CD4-positive, alpha-beta memory T cell (primary cell): ENCODE data around the gene TBC1D30. TPM values are rescaled to one million over a fixed set of nuclear protein-coding genes. Genes with fewer than 3 reads are reported as not detected.

Experiments used
- CTCF ChIA-PET: fragments of 350-600 bp; sonication (Branson Sonifier 250); formaldehyde crosslinking; loops from one replicate; lab custom pipeline; 2021; ENCODE audit warnings: inconsistent platforms; ENCODE audit not compliant: partially characterized antibody; lab: Charles Lee
- POLR2A ChIA-PET: fragments of 350-600 bp; sonication (Branson Sonifier 250); formaldehyde crosslinking; loops from one replicate; lab custom pipeline; 2021; ENCODE audit not compliant: partially characterized antibody; lab: Charles Lee
- DNase-seq, 5 donors: peaks; one replicate each; pipeline versions ENCODE4 v3.0.0 to v3.0.0-alpha.2; 2020 to 2022; ENCODE audit warnings: mixed read lengths in 1 of 5
- H3K27ac ChIP-seq: one replicate; pipeline ENCODE4 v1.7.0; 2013; ENCODE audit warnings: low read depth, low read length
- H3K27me3 ChIP-seq: 2 replicates; pipeline ENCODE4 v1.7.0; 2013; ENCODE audit warnings: mild to moderate bottlenecking, low read length, moderate library complexity; ENCODE audit not compliant: insufficient read depth
- H3K36me3 ChIP-seq: 2 replicates; pipeline ENCODE4 v1.7.0; 2013; ENCODE audit warnings: mild to moderate bottlenecking, low read length, moderate library complexity; ENCODE audit not compliant: insufficient read depth
- H3K4me1 ChIP-seq: 2 replicates; pipeline ENCODE4 v1.7.0; 2013; ENCODE audit warnings: mild to moderate bottlenecking, low read length, moderate library complexity; ENCODE audit not compliant: insufficient read depth
- H3K4me3 ChIP-seq, 2 donors: one replicate each; pipeline ENCODE4 v1.7.0; 2013; ENCODE audit warnings: low read length in 2 of 2, mild to moderate bottlenecking in 1 of 2
- H3K9me3 ChIP-seq, 2 donors: one replicate each; pipeline ENCODE4 v1.7.0; 2013; ENCODE audit warnings: low read length in 2 of 2, control low read depth in 1 of 2; ENCODE audit not compliant: control insufficient read depth in 1 of 2
- H3K27ac Mint-ChIP-seq, 7 donors: one replicate each; pipeline ENCODE4 v1.8.0; 2020 to 2021; ENCODE audit warnings: mixed read lengths in 7 of 7, mild to moderate bottlenecking in 6 of 7, inconsistent platforms in 3 of 7, moderate library complexity in 3 of 7
- H3K27me3 Mint-ChIP-seq, 2 donors: one replicate each; pipeline ENCODE4 v1.8.0; 2020 to 2021; ENCODE audit warnings: mixed read lengths in 2 of 2
- H3K36me3 Mint-ChIP-seq, 2 donors: one replicate each; pipeline ENCODE4 v1.8.0; 2020 to 2021; ENCODE audit warnings: mixed read lengths in 2 of 2, inconsistent platforms in 1 of 2, mild to moderate bottlenecking in 1 of 2
- H3K4me1 Mint-ChIP-seq, 4 donors: one replicate each; pipeline ENCODE4 v1.8.0; 2020 to 2021; ENCODE audit warnings: mixed read lengths in 4 of 4, mild to moderate bottlenecking in 1 of 4
- H3K4me3 Mint-ChIP-seq, 8 donors: one replicate each; pipeline ENCODE4 v1.8.0; 2020 to 2021; ENCODE audit warnings: mixed read lengths in 8 of 8, mild to moderate bottlenecking in 7 of 8, moderate library complexity in 6 of 8, inconsistent platforms in 3 of 8
- H3K9me3 Mint-ChIP-seq, 8 donors: one replicate each; pipeline ENCODE4 v1.8.0; 2020 to 2021; ENCODE audit warnings: mixed read lengths in 8 of 8, mild to moderate bottlenecking in 5 of 8, inconsistent platforms in 3 of 8, moderate library complexity in 1 of 8
- intact Hi-C: fragments of 100-400 bp; cut with micrococcal nuclease; formaldehyde crosslinking; loops from one replicate; pipeline ENCODE4 v1.15.1; 2023
- polyA plus RNA-seq, 2 donors: library from polyadenylated mRNA; unstranded; fragments of 300-500 nt; fragmentation: Illumina TruSeq; gene quantifications; one replicate each; pipeline ENCODE4 v1.2.3, GENCODE V29; 2021
- total RNA-seq, 2 experiments: library from RNA; stranded (reverse); gene quantifications; one replicate each; pipeline ENCODE4 v1.2.3, GENCODE V29; 2021

Gene TBC1D30
- total and polyA plus RNA-seq, 4 experiments from 2014 or later, result 0.55 to 0.73 TPM; not detected in 2

DNA sequence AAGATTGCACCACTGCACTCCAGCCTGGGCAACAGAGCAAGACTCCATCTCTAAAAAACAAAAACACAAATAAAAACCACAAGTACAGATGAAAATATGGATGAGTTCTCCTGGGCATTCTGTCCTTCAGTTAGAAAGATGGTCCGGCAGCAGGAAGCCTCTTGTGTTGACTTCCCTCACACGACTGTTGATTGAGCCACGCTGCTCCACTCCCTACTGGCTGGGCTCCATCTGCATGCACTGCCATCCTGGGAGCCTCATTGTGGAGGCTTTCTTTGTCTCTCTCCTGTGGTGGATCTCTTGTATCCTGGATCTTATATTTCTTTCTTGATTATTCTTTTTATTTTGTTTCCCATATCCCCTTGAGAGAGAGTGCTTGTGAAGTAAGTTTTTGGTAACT lies 30.8 kb upstream of the TBC1D30 start:
- H3K9me3 Mint-ChIP-seq, result peaks cover 0 to 2% (median 0%) of the 10 kb centered on the region in 8 donors
- no peaks in the 10 kb centered on the region for H3K36me3 ChIP-seq
- H3K27ac Mint-ChIP-seq, result no peak overlapping the region
- no peak overlapping the region for H3K4me3 ChIP-seq
- H3K36me3 Mint-ChIP-seq, result no peaks in the 10 kb centered on the region
- CTCF ChIA-PET, result interaction anchor here (0.9 to 2.0 kb wide), 4 partner anchors 11 to 40 kb away, joined by 3 to 6 read pairs (median 4); no protein-coding TSS in a partner anchor
- H3K4me3 Mint-ChIP-seq, result no peak overlapping the region
- no peak overlapping the region for H3K27ac ChIP-seq
- H3K4me1 ChIP-seq, result no peaks in the 10 kb centered on the region
- POLR2A ChIA-PET, result no interaction called here
- no peaks in the 10 kb centered on the region for H3K9me3 ChIP-seq
- H3K4me1 Mint-ChIP-seq, result no peaks in the 10 kb centered on the region
- peaks cover 3 to 6% of the 10 kb centered on the region in 2 donors for H3K27me3 Mint-ChIP-seq
- DNase-seq, result no peak
- H3K27me3 ChIP-seq, result no peaks in the 10 kb centered on the region
- intact Hi-C loops, result no loop called here

DNA sequence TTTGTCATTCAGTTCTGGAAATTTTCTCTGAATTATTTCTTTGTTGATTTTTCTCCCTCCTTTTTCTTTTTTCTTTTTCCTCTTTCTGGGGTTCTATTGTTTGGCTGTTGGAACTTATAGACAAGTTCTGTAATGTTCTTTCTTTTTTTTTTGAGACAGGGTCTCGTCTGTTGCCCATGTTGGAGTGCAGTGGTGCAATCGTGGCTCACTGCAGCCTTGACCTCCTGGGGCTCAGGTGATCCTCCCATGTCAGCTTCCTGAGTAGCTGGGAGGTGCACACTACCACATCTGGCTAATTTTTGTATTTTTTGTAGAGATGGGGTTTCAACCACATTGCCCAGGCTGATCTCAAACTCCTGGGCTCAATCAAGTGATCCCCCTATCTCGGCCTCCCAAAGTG lies 30.1 kb upstream of the TBC1D30 start:
- H3K36me3 Mint-ChIP-seq, result no peaks in the 10 kb centered on the region
- H3K9me3 Mint-ChIP-seq, result peaks cover 0 to 2% (median 0%) of the 10 kb centered on the region in 8 donors
- H3K27me3 Mint-ChIP-seq, result peaks cover 6% of the 10 kb centered on the region in 2 donors
- no peak overlapping the region for H3K4me3 Mint-ChIP-seq
- intact Hi-C loops, result no loop called here
- no peak overlapping the region for H3K4me3 ChIP-seq
- no peaks in the 10 kb centered on the region for H3K4me1 Mint-ChIP-seq
- no peaks in the 10 kb centered on the region for H3K36me3 ChIP-seq
- DNase-seq, result no peak
- no peak overlapping the region for H3K27ac Mint-ChIP-seq
- no peaks in the 10 kb centered on the region for H3K27me3 ChIP-seq
- no peak overlapping the region for H3K27ac ChIP-seq
- ChIA-PET POLR2A (no interaction called here), CTCF (interaction anchor here (0.6 to 3.4 kb wide), 7 partner anchors 12 to 1823 kb away, joined by 3 to 28 read pairs (median 4); no protein-coding TSS in a partner anchor)
- no peaks in the 10 kb centered on the region for H3K9me3 ChIP-seq
- H3K4me1 ChIP-seq, result no peaks in the 10 kb centered on the region

DNA sequence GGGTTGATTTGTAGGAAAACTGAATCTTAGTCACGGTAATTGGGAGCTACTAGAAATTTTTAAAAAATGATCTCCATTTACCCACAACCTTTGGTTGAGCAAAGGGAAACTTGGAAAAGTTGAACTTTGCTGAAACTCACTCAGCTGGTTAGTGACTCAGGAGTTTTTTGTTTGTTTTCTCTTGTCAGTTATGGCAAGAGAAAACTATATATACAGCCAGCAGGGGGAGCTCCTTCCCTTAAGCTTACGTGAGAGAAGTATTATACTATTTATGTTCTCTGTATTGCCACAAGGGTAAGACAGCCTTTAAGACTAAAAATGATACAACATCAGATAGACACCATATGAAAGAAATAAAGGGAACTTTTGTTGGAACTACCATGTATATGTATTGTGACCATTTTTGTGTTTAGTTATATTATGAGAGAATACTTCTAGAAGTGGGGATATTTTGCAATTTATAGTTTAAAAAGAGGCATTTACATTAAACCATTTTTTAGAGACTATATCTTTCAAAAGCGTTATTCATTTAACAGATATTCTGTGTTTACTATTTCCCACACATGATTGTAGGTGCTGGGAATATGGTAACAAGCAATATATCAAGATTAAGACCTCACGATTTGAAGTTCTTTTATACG lies 28.1 kb upstream of the TBC1D30 start:
- H3K27me3 ChIP-seq, result no peaks in the 10 kb centered on the region
- CTCF ChIA-PET, result interaction anchor here (0.6 to 4.4 kb wide), 25 partner anchors 8 to 1194 kb away, joined by 3 to 39 read pairs (median 3); partner anchors contain the start of gene GNS
- no peaks in the 10 kb centered on the region for H3K36me3 ChIP-seq
- H3K4me1 Mint-ChIP-seq, result no peaks in the 10 kb centered on the region
- no peak overlapping the region for H3K27ac Mint-ChIP-seq
- no peaks in the 10 kb centered on the region for H3K36me3 Mint-ChIP-seq
- peak; percentile 54 to 68 (median 60) for DNase-seq
- no peak overlapping the region for H3K27ac ChIP-seq
- peaks cover 20 to 21% of the 10 kb centered on the region in 2 donors for H3K27me3 Mint-ChIP-seq
- H3K4me1 ChIP-seq, result no peaks in the 10 kb centered on the region
- no peaks in the 10 kb centered on the region for H3K9me3 Mint-ChIP-seq
- intact Hi-C loops, result loop anchor here (1.0 to 2.0 kb wide), 2 partner anchors 247 to 1186 kb away; no protein-coding TSS in a partner anchor
- no peak overlapping the region for H3K4me3 ChIP-seq
- H3K9me3 ChIP-seq, result no peaks in the 10 kb centered on the region
- POLR2A ChIA-PET, result no interaction called here
- no peak overlapping the region for H3K4me3 Mint-ChIP-seq

DNA sequence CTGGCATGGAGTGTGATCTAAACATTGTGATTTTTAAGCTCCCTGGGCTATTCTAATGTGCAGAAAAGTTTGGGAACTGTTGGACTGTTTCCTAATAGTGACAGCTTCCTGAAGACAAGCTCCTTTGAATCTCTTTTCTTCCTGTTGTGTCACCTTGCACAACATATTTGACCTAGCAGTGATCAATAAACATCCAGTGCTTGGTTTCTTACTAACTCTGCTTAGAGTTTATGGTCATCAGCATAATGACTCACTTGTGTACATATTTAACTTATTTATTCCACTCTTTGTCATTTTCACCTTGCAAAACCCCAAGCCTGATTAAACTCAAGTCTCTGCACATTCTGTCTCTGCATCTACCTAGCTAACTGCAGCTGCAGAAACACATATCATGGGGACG lies 27.3 kb upstream of the TBC1D30 start:
- Histone ChIP-seq H3K9me3 (no peaks in the 10 kb centered on the region), H3K4me1 (peaks cover 3% of the 10 kb centered on the region), H3K27ac (no peak overlapping the region), H3K27me3 (no peaks in the 10 kb centered on the region), H3K4me3 (no peak overlapping the region), H3K36me3 (no peaks in the 10 kb centered on the region)
- H3K27ac Mint-ChIP-seq, result no peak overlapping the region
- H3K9me3 Mint-ChIP-seq, result no peaks in the 10 kb centered on the region
- no peaks in the 10 kb centered on the region for H3K36me3 Mint-ChIP-seq
- peaks cover 0 to 1% (median under 1%) of the 10 kb centered on the region in 4 donors for H3K4me1 Mint-ChIP-seq
- peaks cover 20 to 24% of the 10 kb centered on the region in 2 donors for H3K27me3 Mint-ChIP-seq
- no peak overlapping the region for H3K4me3 Mint-ChIP-seq
- ChIA-PET CTCF (interaction anchor here (0.6 to 4.4 kb wide), 14 partner anchors 9 to 1193 kb away, joined by 3 to 39 read pairs (median 4); partner anchors contain the start of gene GNS), POLR2A (interaction anchor here (1.1 kb wide), 1 partner anchor 17 kb away, joined by 3 read pairs; no protein-coding TSS in a partner anchor)
- DNase-seq, result no peak
- intact Hi-C loops, result loop anchor here (2.0 kb wide), 1 partner anchor 1186 kb away; no protein-coding TSS in a partner anchor

- no peak overlapping the region for H3K4me3 ChIP-seq
- H3K9me3 Mint-ChIP-seq, result no peaks in the 10 kb centered on the region
- ChIA-PET CTCF (interaction anchor here (0.7 to 4.4 kb wide), 6 partner anchors 8 to 249 kb away, joined by 3 to 39 read pairs (median 4); partner anchors contain the start of gene GNS), POLR2A (interaction anchor here (1.1 kb wide), 1 partner anchor 16 kb away, joined by 3 read pairs; no protein-coding TSS in a partner anchor)
- no peak for DNase-seq
- peaks cover 20 to 26% of the 10 kb centered on the region in 2 donors for H3K27me3 Mint-ChIP-seq
- H3K36me3 Mint-ChIP-seq, result no peaks in the 10 kb centered on the region
- no peak overlapping the region for H3K27ac Mint-ChIP-seq
- H3K4me1 Mint-ChIP-seq, result peaks cover 0 to 4% (median 1%) of the 10 kb centered on the region in 4 donors
- no peak overlapping the region for H3K27ac ChIP-seq
- H3K9me3 ChIP-seq, result no peaks in the 10 kb centered on the region
- intact Hi-C loops, result no loop called here
- H3K36me3 ChIP-seq, result no peaks in the 10 kb centered on the region
- H3K27me3 ChIP-seq, result no peaks in the 10 kb centered on the region
- peaks cover 3% of the 10 kb centered on the region for H3K4me1 ChIP-seq
- no peak overlapping the region for H3K4me3 Mint-ChIP-seq
These were observed 26.3 kb upstream of the TBC1D30 start for GRCh38 chr12:64798165-64798564.

DNA sequence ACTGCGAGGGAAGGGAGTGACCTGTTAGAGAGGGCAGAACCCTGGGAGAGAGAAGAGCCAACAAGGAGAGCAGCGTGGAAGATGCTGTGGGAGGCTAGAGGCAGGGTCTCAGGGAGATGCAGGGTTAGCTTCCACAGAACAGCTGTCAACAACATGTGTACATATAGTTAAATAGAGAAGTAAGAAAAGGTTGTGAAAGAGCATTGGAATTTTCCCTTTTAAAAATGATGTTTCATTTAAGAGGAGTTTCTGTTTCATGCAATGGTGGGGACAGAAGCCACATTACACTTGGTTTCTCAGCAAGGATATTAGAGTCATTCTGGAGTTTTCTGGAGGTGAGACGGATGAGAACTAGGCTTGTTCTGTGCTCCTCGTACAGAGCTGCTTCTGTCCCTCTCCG lies 23.8 kb upstream of the TBC1D30 start:
- intact Hi-C loops, result no loop called here
- ChIA-PET CTCF (interaction anchor here (2.4 to 3.4 kb wide), 3 partner anchors 10 to 251 kb away, joined by 7 to 15 read pairs (median 10); no protein-coding TSS in a partner anchor), POLR2A (interaction anchor here (0.5 kb wide), 1 partner anchor 18 kb away, joined by 3 read pairs; no protein-coding TSS in a partner anchor)
- DNase-seq, result no peak
- Mint-ChIP-seq H3K27ac (no peak overlapping the region), H3K4me1 (peaks cover 0 to 4% (median 1%) of the 10 kb centered on the region in 4 donors), H3K36me3 (no peaks in the 10 kb centered on the region), H3K9me3 (no peaks in the 10 kb centered on the region), H3K27me3 (peaks cover 20 to 28% of the 10 kb centered on the region in 2 donors), H3K4me3 (no peak overlapping the region)
- Histone ChIP-seq H3K27ac (no peak overlapping the region), H3K27me3 (no peaks in the 10 kb centered on the region), H3K36me3 (no peaks in the 10 kb centered on the region), H3K9me3 (no peaks in the 10 kb centered on the region), H3K4me3 (no peak overlapping the region), H3K4me1 (peaks cover 3% of the 10 kb centered on the region)

DNA sequence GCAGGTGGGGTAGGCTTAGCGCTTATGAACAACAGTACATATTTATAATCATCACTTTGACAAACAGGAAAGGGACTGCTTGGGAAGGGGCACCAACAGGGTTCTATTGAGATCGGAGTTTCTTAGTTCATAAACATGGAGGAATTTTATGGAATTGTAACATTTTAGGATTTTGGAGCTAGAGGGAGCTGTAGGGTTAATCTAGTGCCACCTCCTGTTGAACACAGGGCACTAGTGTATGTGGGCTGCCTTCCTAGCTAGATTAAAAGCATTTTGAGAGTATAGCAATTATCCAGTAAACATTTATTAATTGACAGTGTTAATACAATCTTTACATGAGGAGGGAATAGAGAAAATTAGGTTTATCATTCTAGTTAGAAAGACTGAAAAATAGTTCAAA lies 23.1 kb upstream of the TBC1D30 start:
- no peak overlapping the region for H3K27ac Mint-ChIP-seq
- H3K9me3 Mint-ChIP-seq, result no peaks in the 10 kb centered on the region

More for the DNA sequence above, 23.1 kb upstream of the TBC1D30 start:
- CTCF ChIA-PET, result interaction anchor here (0.6 to 3.4 kb wide), 13 partner anchors 9 to 368 kb away, joined by 3 to 15 read pairs (median 5); partner anchors contain the start of gene LEMD3
- Mint-ChIP-seq H3K4me1 (peaks cover 0 to 4% (median 1%) of the 10 kb centered on the region in 4 donors), H3K27me3 (peaks cover 23 to 29% of the 10 kb centered on the region in 2 donors), H3K36me3 (no peaks in the 10 kb centered on the region), H3K4me3 (no peak overlapping the region)
- no peaks in the 10 kb centered on the region for H3K27me3 ChIP-seq
- DNase-seq, result no peak
- intact Hi-C loops, result no loop called here
- no peak overlapping the region for H3K4me3 ChIP-seq
- POLR2A ChIA-PET, result no interaction called here
- no peak overlapping the region for H3K27ac ChIP-seq
- H3K9me3 ChIP-seq, result no peaks in the 10 kb centered on the region
- H3K36me3 ChIP-seq, result no peaks in the 10 kb centered on the region
- H3K4me1 ChIP-seq, result peaks cover 3% of the 10 kb centered on the region
